ENCODE data around the gene GNG7. TPM values are rescaled to one million over a fixed set of nuclear protein-coding genes. Genes with fewer than 3 reads are reported as not detected.
"Not testable (repeated sequence)": the region's sequence is repeated elsewhere in the genome, so short reads cannot be mapped to it uniquely, and the experiment has no call there.

The GNG7 gene
- total RNA-seq, 4 donors from 2014 or later: 0.57 to 3.8 (median 1.6) TPM

DNA sequence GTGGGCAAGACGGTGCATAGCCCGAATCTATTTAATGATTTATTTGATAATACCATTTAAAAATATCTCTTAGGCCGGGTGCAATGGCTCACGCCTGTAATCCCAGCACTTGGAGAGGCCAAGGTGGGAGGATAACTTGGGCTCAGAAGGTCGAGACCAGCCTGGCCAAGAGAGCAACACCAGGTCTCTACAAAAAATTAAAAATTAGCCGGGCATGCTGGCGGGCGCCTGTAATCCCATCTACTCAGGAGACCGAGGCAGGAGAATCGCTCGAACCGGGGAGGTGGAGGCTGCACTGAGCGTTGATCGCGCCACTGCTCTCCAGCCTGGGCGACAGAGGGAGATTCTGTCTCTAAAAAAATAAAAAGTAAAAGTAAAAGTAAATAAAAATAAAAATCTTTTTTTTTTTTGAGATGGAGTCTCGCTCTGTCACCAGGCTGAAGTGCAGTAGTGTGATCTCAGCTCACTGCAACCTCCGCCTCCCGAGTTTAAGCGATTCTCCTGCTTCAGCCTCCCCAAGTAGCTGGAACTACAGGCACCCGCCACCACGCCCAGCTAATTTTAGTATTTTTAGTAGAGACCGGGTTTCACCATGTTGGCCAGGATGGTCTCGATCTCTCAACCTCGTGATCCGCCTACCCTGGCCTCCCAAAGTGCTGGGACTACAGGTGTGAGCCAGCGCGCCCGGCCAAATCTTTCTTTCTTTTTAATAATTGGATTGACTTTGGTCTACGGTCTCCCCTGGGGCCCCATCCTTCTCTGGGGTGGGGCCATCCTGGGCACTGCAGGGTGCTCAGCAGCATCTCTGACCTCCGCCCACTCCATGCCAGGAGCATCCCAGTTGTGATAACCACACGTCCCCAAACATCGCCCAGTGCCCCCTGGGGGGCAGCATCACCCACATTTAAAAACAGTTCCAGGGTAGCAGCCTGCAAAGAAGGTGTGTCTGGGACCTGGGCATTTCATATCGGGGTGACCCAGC, 90.7 kb downstream of the GNG7 start:
- Histone ChIP-seq H3K9me3 (no peaks in the 10 kb centered on the region), H3K4me3 (peak overlapping the region in 2 of 4 donors; percentile 53 to 72), H3K27me3 (no peaks in the 10 kb centered on the region), H3K36me3 (no peaks in the 10 kb centered on the region), H3K27ac (peak overlapping the region; percentile 64 to 90 (median 84)), H3K4me1 (peaks cover 6 to 36% (median 13%) of the 10 kb centered on the region in 3 donors)
- TF ChIP-seq POLR2A (IDR thresholded peaks at IDR 0.05) (no peak), CTCF (IDR thresholded peaks at IDR 0.05) (no peak)
- intact Hi-C loops (cut with DNase I): loop anchor here (2.0 kb wide), 1 partner anchor 137 kb away; no protein-coding TSS in a partner anchor
- no peak for DNase-seq
- 65 to 72% methylated on average over 25 to 29 of the region's 34 CpGs for WGBS, 2 donors

- WGBS, 2 donors: 23 to 76% methylated on average over 3 to 15 of the region's 46 CpGs
- no peaks in the 10 kb centered on the region for H3K36me3 ChIP-seq
Measured at GRCh38 chr19:2610637-2611482, 91.6 kb downstream of the GNG7 start.

GRCh38 chr19:2609389-2610116, 92.9 kb downstream of the GNG7 start:
- whole genome bisulfite sequencing, 2 donors: 64 to 84% methylated on average over 7 to 11 of the region's 20 CpGs
- TF ChIP-seq CTCF (IDR thresholded peaks at IDR 0.05): no peak
- TF ChIP-seq POLR2A (IDR thresholded peaks at IDR 0.05): no peak
- H3K4me1 ChIP-seq: peaks cover 6 to 35% (median 10%) of the 10 kb centered on the region in 3 donors
- no peak for DNase-seq
- H3K4me3 ChIP-seq: no peak overlapping the region
- H3K27ac ChIP-seq: peak overlapping the region in 1 of 4 donors; percentile 20
- intact Hi-C loops (cut with DNase I): loop anchor here (2.0 to 10.0 kb wide), 2 partner anchors 65 to 135 kb away; no protein-coding TSS in a partner anchor
- H3K9me3 ChIP-seq: no peaks in the 10 kb centered on the region
- no peaks in the 10 kb centered on the region for H3K27me3 ChIP-seq
- no peaks in the 10 kb centered on the region for H3K36me3 ChIP-seq

More at GRCh38 chr19:2610637-2611482, 91.6 kb downstream of the GNG7 start:
- H3K27ac ChIP-seq: peak overlapping the region; percentile 64 to 90 (median 84)
- peak overlapping the region; percentile 34 to 72 (median 52) for H3K4me3 ChIP-seq
- TF ChIP-seq POLR2A (IDR thresholded peaks at IDR 0.05) (peak in 1 of 4 donors; percentile 10), CTCF (IDR thresholded peaks at IDR 0.05) (peak; percentile 96 to 99 (median 98))
- peaks cover 6 to 34% (median 10%) of the 10 kb centered on the region in 3 donors for H3K4me1 ChIP-seq
- H3K27me3 ChIP-seq: no peaks in the 10 kb centered on the region
- intact Hi-C loops (cut with DNase I): loop anchor here (2.0 kb wide), 1 partner anchor 136 kb away; no protein-coding TSS in a partner anchor
- no peak for DNase-seq
- no peaks in the 10 kb centered on the region for H3K9me3 ChIP-seq

- not testable (repeated sequence) for H3K27me3 ChIP-seq, H3K4me3 ChIP-seq, H3K9me3 ChIP-seq, H3K36me3 ChIP-seq, DNase-seq
- WGBS, 2 donors: 87 to 92% methylated on average over 6 to 7 of the region's 7 CpGs
- intact Hi-C loops (cut with DNase I): loop anchor here (10.0 kb wide), 1 partner anchor 64 kb away; no protein-coding TSS in a partner anchor
- peak overlapping the region in 1 of 4 donors; percentile 20 for H3K27ac ChIP-seq
- peaks cover 6 to 36% (median 9%) of the 10 kb centered on the region in 3 donors for H3K4me1 ChIP-seq
Measured at GRCh38 chr19:2609034-2609388, 93.5 kb downstream of the GNG7 start.

DNA sequence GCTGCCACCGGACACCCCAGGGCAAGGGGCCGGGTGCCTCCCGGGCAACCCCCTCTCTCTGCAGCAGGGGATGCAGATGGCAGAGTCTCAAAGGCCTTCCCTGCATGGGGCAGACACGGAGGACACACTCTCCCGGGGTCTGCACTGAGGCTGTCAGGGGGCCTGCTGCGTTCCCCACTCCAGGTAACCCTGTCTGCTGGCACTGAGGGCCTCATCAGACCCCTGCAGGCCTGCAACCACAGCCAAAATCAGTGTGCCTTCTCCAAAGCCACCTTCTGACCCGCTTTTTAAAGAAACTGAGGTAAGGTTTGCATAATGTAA, 93.9 kb downstream of the GNG7 start:
- WGBS, 2 donors: 88 to 97% methylated on average over 1 to 2 of the region's 7 CpGs
- no peaks in the 10 kb centered on the region for H3K27me3 ChIP-seq
- no peak overlapping the region for H3K4me3 ChIP-seq
- H3K27ac ChIP-seq: no peak overlapping the region
- TF ChIP-seq POLR2A (IDR thresholded peaks at IDR 0.05): no peak
- no peak for TF ChIP-seq CTCF (IDR thresholded peaks at IDR 0.05)
- H3K36me3 ChIP-seq: no peaks in the 10 kb centered on the region
- DNase-seq: no peak
- intact Hi-C loops (cut with DNase I): loop anchor here (10.0 kb wide), 1 partner anchor 64 kb away; no protein-coding TSS in a partner anchor
- no peaks in the 10 kb centered on the region for H3K9me3 ChIP-seq
- peaks cover 4 to 36% (median 6%) of the 10 kb centered on the region in 3 donors for H3K4me1 ChIP-seq
